NCI-H2029 (cell line): ENCODE data around the gene ZNF362.
"Not testable (repeated sequence)": the region's sequence is repeated elsewhere in the genome, so short reads cannot be mapped to it uniquely, and the experiment has no call there.

Source experiments
- DNase-seq: peaks from one replicate; lab custom pipeline; 2025; lab: John Stamatoyannopoulos, UW

Gene ZNF362

DNA sequence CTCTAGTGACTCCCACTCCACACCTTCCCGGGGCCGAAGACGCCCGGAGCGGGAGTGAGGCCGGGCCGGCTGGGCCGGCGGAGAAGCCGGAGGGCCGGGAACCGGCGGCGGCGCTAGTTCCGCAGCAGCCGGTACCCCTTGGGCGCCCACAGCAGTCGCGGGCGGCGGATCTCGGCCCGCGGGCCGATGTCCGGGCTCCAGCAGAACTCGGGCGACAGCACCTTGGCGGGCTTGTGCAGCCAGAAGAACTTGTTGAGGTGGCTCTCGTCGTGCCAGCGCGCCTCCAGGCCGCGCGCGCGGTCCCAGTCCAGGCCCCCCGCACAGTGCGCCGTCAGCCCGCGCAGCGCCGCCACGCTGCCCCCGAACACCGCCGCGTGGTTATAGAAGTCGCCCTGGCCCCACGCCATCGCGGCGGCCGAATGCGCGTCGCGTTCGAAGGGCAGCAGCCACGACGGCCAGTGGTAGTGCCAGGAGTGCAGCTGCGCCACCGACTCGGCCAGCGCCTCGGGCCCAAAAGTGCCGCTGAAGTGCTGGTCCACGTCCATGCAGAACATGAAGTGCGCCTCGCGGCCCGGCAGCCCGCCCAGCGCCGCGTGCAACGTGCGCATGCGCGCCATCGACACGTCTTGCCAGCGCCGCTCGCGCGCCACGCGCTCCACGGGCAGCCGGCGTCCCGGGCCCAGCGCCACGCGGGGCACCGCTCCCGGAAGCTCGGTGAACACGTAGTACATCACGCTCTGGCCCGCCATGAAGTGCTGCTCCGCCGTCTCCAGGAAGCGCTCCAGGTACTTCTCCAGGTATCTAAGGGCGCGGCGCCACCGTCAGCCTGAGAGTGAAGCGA lies 50.6 kb downstream of the ZNF362 start:
- no peak for DNase-seq

GRCh38 chr1:33307494-33307864 lies 51.2 kb downstream of the ZNF362 start:
- no peak for DNase-seq

- DNase-seq, result not testable (repeated sequence)
Measured at GRCh38 chr1:33309351-33309750, 53.1 kb downstream of the ZNF362 start.

DNA sequence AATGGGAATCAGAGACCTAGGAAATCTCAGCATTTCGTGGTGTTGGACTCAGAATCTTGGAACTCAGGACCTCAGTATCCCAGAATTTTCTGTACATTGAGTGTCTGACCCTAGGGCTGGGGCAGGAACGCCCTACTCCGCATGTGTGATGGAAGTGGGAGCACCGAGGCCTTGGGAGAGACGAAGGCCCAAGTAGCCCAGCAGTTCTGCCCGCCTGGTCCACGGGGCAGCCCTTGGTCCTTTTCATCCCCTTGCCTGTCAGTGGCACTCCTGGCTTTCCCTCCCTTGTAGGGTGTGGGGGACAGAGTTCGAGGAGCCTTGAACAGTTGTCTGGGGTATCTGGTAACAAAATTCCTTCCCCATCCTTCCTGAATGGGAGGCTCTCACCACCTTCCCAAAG lies 54.4 kb downstream of the ZNF362 start:
- no peak for DNase-seq

GRCh38 chr1:33311706-33312412 lies 55.6 kb downstream of the ZNF362 start:
- DNase-seq, result no peak

- no peak for DNase-seq
Measured at GRCh38 chr1:33312413-33312749, 56.1 kb downstream of the ZNF362 start.

DNA sequence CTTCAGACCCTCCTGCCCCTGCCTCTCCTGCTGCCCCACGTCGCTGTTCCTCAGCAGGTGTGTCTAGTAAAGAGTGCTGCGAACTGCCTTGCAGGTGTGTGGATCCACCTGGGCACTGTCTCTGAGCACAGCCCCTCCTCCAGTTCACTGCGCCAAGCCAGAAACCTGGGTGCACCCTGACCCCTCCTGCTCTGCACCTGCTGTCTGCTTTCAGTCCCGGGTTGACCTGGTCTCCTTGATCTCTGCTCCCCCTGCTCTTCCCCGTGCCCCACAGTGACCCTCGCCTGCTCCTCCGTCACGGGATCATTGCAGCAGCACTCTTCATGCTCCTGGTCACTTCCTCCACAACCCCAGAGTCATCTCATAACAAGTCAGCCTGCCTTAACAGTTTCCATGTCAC lies 58.1 kb downstream of the ZNF362 start:
- DNase-seq, result no peak

- no peak for DNase-seq
Measured at GRCh38 chr1:33316601-33317000, 60.3 kb downstream of the ZNF362 start.

GRCh38 chr1:33317354-33317753 lies 61.1 kb downstream of the ZNF362 start:
- no peak for DNase-seq

GRCh38 chr1:33317946-33318345 lies 61.7 kb downstream of the ZNF362 start:
- no peak for DNase-seq

DNA sequence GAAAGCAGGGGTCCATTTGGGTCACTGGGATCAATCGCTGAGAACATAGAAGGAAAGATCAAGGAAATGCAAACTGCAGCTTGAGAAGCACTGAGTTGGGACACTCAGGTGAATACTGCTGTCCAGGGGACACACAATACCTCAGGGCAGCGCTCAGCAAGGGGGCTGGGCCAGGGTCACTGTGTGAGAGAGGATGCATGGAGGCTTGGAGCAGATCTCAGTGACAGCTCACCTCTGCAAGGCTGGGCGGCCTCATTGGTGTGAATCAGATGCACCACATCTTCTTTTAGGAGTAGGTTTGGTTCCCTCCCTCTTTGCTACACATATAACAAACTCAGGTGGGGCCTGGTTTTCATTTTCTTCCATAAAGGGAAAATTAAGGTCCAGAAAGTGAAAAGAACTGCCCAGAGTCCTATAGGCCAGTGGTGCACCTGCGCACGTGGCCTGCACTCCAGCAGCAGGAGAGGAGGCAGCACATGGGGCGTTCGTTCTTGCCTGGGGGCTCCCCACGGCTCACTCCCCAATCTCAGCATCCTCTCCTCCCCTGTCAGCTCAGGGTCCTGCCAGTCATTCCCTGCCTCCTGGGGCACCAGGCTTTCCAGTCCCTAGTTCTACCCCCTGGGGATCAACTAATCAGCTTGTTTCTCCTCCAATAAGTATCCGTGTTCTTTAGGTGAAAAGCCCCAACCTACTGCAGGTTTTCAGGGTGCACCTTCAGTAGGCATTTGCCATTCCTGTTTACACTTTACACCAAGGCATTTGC lies 63.1 kb downstream of the ZNF362 start:
- DNase-seq, result no peak

DNA sequence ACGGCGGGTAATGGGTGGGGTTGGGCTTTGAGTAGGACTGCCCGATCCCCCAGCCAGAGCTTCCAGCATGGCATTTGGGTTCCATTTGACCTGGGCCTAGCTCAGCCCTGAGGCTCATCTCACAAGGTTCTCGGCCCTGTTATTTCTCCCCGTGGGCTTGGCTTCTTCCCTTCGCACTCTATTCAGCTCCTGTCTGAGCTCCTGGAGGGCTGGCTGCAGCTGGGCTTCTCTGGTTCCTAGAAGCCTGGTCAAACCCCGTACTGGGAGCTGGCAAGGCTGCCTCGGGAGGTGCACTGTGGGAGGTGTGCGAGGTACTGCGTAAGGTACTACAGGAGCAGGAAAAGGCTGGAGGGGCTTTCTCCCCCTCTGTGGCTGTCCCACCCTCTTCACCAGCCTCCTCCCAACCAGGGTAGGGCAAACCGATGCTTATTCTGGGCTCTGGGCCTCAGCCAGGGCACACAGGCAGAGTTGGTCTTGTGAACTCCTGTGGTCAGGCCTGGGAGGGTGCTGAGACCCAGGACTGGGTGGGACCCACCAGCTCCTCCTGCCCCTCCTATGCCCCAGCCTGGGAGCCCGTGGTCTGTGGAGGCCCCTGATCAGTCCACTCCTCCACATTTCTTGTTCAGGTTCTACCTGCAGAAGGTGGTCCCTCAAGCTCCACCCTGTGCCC lies 63.8 kb downstream of the ZNF362 start:
- DNase-seq, result no peak

- no peak for DNase-seq
Measured at GRCh38 chr1:33320619-33321165, 64.4 kb downstream of the ZNF362 start, which contains the start of gene A3GALT2. Gene A3GALT2 (minus strand): TSS chr1:33321098. CDS start chr1:33321098, 0 bp downstream.

DNA sequence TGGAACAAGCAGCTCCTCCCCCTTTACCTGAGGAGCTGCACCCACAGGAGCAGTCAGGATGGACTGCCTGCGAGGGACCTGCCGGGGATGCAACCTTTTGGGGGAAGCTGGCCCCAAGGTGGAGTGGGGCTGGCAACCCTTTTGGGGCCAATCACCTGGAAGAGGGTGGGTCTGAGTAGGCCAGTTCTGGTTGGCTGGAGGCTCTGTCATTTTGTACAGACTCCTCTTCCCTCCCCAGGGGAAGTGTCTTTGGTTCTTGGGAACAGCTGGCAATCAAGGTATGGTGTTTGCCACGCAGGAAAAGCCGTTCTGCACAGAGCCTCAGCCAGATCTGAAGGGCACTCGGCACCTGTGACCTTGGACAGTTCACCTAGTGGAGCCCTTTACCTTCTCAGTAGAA lies 64.9 kb downstream of the ZNF362 start:
- DNase-seq, result no peak

GRCh38 chr1:33322109-33322508 lies 65.8 kb downstream of the ZNF362 start:
- no peak for DNase-seq

- DNase-seq, result no peak
Measured at GRCh38 chr1:33322870-33323585, 66.7 kb downstream of the ZNF362 start.

- DNase-seq, result no peak
Measured at GRCh38 chr1:33323663-33324477, 67.6 kb downstream of the ZNF362 start.

GRCh38 chr1:33324677-33325575 lies 68.6 kb downstream of the ZNF362 start:
- DNase-seq, result no peak

- DNase-seq, result no peak
Measured at GRCh38 chr1:33326785-33327184, 70.5 kb downstream of the ZNF362 start.
